ENCODE data around the gene GIMAP2.

GRCh38 chr7:150723467-150723866 lies 38.0 kb downstream of the GIMAP2 start:
- no peak for TF ChIP-seq GATA3 (IDR thresholded peaks at IDR 0.05; ENCODE audit: low read depth, low read length)
- no peak for TF ChIP-seq GATA2 (IDR thresholded peaks at IDR 0.05; ENCODE audit: low read depth, low read length)

Measured in SH-SY5Y (cell line).